GM12873 (cell line): ENCODE data around the gene DPP10.

Experiments used
- TF ChIP-seq, protein P1 (sequence below): IDR thresholded peaks from 2 replicates; pipeline ENCODE4 v1.5.1; 2012; ENCODE audit warnings: low read depth, mild to moderate bottlenecking, moderate library complexity, low read length, control low read depth; ENCODE audit not compliant: insufficient read depth; ENCODE audit errors: missing control alignments

The DPP10 gene

DNA sequence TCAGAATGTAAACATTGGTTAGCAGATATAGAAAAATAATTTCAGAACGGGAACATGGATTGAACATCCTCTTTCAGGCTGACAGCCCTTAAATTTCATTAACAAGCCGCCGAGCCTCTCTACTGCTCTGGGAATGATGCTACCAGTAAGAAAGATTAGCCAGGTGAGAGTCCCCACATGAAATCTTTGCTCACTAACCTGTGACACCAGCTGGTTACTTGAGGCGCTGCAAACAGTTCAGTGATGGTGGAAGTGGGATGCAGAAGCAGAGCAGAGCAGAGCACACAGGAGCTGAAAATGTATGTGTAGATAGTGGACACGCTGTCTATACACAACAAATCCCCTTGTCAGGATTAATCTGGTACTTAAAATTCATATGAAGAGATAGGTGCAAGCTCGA, 721.1 kb downstream of the DPP10 start:
- TF ChIP-seq, protein P1, sequence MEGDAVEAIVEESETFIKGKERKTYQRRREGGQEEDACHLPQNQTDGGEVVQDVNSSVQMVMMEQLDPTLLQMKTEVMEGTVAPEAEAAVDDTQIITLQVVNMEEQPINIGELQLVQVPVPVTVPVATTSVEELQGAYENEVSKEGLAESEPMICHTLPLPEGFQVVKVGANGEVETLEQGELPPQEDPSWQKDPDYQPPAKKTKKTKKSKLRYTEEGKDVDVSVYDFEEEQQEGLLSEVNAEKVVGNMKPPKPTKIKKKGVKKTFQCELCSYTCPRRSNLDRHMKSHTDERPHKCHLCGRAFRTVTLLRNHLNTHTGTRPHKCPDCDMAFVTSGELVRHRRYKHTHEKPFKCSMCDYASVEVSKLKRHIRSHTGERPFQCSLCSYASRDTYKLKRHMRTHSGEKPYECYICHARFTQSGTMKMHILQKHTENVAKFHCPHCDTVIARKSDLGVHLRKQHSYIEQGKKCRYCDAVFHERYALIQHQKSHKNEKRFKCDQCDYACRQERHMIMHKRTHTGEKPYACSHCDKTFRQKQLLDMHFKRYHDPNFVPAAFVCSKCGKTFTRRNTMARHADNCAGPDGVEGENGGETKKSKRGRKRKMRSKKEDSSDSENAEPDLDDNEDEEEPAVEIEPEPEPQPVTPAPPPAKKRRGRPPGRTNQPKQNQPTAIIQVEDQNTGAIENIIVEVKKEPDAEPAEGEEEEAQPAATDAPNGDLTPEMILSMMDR, result no peak

DNA sequence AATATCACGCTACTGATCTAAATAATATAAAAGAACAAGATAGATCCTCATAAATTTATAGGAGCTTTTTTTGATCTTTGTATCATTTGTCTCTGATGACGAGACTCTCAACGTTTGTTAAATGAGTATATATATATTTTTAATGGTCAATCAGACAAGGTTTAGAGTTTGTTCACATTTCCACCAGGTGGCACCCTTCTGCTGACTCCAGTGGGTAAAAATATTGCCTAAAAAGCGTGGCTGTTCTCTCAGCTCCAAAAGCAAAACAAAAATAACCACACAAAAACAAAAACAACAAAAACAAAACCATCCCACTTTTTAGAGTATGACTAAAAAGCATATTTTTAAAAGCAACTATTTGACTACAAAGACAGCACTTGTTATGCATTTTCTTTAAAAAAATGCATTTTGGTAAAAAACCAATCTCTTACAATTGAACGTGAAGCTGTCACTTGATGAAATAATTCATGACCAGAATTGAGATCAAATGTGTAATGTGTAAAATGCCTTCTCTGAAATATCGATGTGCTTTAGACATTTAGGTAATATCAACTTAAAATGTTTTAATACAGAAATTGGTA, 723.2 kb downstream of the DPP10 start:
- TF ChIP-seq, protein P1, result peak; percentile 52

DNA sequence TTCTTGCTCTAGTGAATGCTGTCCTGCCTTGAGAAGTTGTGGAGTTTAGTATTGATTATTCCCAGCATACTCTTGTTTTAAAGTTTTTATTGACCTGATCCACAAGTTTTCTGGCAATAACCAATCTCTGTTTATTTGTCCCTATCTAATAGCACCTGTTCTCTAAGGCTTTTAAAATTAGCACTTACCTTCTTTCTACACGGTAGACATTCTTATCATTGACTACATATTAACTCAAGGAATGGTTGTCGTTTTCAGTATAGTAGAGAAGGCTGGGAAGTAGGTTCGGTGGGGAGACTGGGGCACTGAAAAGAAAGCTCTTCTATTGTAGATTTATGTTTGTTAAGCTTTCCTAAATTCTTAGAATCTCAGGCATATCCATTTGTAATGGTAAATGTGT, 726.0 kb downstream of the DPP10 start:
- TF ChIP-seq, protein P1, result no peak

DNA sequence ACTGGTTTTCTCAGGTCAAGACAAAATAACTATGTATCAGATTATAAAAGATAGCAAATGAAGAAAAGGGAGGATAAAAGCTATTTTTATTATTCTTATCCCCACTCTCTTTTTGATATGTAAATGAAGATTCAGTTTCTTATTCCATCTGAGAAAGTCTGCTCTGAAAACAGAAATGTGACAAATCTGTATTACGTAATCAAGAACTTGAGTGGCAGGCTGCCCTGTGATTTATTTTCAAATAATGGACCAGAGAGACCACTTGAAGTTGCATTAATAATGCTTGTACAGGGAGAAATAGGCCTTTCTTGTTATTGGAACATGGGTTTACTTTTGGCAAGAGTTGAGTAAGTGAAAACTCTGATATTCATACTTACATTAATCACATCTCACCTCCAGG, 727.4 kb downstream of the DPP10 start:
- TF ChIP-seq, protein P1, result no peak

DNA sequence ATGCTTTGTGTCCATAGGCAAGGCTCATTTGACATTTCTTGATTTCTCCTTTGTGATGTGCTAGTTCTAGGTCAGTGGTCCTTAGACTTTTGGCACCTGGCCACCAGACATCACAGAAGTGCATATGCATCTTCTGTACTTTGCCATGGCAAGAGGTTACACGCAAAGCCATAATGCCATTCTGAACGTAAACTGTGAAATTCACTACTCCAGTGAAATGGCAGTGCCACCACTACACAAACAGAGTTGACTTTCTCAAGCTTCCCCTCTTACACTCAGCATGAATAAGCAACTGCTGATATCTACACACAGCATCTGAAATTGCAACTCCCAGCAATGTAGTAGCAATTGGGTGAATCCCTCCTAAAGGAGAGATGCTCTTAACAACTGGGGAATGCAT, 729.3 kb downstream of the DPP10 start:
- TF ChIP-seq, protein P1, result no peak

DNA sequence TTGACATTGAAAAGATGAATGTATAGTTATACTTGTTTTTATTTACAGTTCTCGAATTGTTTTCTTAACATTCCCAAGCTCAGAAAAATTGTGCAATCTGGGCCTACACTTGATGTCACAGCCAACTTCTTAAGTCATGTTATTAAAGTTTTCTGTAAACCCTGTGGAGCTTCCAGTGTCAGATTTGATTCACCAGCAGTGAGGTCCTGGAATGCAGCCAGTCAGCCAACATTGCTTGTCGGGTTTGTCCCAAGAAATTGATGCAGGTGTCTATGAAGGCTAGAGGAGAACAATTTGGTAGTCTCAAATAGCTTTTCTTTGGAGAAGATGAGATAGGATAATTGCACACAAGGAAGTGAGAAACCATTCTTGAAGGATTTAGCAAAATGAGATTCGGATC, 732.2 kb downstream of the DPP10 start:
- TF ChIP-seq, protein P1, result no peak

DNA sequence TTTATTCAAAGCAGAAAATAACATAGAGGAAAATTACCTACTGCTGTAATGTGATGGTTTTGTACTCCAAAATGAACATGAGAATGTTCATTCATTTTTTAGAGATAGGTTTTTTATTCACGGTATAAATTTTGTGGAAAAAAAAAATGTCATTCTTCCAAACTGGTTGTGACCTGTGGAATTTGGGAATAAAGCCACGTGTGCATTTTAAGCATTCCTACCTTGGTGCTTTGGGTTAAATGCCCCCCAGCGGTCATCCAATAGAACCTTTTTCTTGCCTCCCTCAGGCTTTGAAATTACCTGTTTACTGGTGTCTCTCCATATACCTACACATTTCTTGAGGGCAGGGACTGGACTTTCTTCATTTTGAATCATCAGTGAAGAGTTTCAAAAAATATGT, 740.7 kb downstream of the DPP10 start:
- TF ChIP-seq, protein P1, result no peak

DNA sequence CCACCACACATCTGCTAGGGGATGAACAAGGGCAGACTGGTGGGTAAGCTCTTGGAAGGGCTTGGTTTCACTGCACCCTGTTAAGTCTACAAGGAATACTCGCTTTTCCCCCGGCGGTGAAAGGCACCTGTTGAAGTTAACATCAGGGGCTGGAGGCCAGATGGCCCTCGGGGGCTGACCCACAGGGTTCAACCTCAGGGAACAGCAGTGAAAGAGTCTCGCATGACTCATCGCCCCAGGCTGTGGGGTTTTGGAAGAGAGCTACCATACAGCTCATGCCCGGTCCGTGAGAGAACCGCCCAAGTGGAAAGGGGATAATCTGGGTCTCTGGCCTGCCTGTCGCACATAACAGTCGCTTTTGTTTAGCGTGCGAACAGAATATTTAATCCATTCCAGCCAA, 748.0 kb downstream of the DPP10 start:
- TF ChIP-seq, protein P1, result no peak
